KBM-7 (cell line): ENCODE data around the gene PLA2G2E.
"Not testable (repeated sequence)": the region's sequence is repeated elsewhere in the genome, so short reads cannot be mapped to it uniquely, and the experiment has no call there.

Source experiments
- DNase-seq: peaks from one replicate; pipeline ENCODE4 v3.0.0-alpha.2; 2015
- in situ Hi-C: fragments of 300-500 bp; cut with MboI; formaldehyde crosslinking; loops from 2 replicates; pipeline ENCODE4 v1.14.3; 2020; ENCODE audit warnings: low sequenced_read_pairs, low pct_unique_long_range_greater_than_20kb, mixed read lengths

PLA2G2E gene

DNA sequence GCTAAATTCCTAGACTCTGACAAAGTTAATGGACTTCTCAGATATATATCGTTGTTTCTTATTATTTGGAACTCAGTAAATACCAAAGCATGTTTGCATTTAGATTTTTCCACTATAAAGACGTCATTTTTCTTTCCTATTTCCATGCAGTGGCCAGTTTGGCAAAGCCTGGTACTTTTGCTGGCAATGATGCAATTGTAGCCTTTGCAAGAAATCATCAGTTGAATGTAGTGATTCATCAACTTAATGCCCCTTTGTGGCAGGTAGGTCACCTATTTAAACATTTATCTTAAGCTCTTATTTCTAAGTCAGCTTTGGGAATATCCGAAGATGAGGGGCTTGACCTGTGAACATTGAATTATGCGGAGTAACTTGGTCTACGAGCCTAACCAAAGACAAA is 29.2 kb downstream of the PLA2G2E start:
- in situ Hi-C loops = no loop called here
- no peak for DNase-seq

DNA sequence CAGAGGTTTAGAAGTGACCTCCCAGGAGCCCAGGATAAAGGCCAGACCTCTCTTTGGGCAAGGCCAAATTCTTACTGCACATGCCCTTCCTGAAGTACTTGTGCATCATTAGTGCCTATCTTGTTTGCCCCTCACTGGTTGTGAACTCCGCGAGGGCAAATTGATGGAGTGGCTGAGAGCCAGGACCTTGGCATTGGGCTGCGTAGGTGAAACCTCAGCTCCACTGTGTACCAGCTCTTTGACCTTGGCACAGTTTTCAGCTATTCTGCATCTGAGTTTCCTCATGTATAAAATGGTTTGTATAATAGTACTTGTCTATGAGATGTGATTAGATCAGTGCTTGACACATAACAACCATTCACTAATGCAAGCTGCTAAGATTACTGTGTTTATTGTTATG is 29.7 kb downstream of the PLA2G2E start:
- in situ Hi-C loops = no loop called here
- no peak for DNase-seq

DNA sequence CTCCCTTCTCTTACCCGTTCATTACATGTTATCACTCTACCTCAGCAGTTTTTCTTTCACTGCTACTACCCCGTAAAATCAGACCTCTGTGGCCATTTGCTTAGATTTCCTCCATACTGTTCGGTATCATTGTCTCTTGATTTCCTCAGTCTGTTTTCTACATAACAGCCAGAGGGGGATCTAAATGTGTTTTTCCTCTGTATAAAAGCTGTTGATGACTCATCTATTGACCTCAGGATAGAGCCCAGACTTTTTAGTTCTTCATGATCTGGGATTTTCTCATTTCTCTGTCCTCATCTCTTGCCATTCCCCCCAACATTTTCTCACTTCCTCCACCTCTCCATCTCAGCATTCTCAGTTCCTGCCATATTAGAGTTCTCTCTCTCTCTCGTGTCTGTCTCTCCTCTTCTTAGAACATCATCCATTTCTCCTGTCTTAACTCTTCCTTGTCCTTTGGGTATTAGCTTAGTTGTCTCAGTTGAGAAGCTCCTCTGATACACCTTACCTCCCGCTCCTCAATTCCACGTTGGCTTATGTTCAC is 30.7 kb downstream of the PLA2G2E start:
- no peak for DNase-seq
- in situ Hi-C loops = no loop called here

DNA sequence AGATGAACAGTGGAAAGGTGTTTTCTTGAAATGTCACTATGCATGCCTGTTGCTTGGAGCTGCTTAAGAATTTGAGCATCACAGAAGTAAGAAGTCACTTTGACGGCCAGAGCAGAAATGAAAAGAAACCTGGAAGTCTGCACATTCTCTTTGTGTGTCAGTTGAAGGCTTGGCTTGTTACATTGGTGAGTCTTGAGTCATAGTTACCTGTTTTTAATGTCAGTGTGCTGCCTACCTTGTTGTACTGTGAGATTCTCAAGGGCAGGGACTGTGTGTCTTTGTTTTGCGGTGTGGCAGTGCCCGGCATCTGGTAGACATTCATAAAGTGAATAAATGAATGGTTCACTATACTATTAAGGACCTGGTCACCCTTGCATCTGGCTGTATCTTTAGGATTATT is 31.3 kb downstream of the PLA2G2E start:
- in situ Hi-C loops = no loop called here
- DNase-seq = no peak

DNA sequence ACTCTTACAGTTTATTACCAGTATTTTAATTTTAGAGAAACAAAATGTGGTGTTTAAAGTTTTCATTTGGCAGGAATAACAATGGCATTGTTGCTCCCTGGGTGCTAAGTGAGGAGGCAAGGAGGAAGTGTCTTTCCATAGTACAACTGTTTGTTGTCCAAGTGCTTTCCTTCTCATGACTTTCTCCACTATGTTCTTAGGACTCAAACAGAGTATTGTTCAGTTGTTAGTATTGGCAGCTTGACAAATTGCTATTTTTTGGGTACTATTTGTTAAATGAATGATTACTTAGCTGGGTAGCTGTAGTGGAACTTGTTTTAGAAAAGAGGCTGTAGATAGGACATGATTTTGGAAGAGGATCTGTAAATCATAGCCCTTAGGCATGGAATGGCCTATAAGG is 33.8 kb downstream of the PLA2G2E start:
- no peak for DNase-seq
- in situ Hi-C loops = no loop called here

DNA sequence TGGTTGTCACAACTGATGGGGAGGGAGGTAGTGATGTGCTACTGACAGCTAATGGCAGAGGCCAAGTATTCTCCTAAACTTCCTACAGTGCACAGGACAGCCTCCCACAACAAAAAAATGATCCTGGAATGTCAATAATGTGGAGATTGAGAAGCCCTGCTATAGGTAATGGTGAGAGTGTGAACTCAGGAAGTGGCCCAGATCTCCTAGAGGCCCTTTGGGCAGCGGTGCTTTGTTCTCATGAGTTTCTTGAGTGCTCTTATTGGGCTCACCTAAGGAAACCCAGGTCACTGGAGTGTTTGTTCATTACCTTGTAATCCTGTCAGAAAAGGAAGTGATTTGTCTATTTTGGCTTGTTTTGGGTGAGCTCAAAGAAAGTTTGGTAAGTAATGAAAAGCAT is 35.3 kb downstream of the PLA2G2E start:
- in situ Hi-C loops = no loop called here
- no peak for DNase-seq

DNA sequence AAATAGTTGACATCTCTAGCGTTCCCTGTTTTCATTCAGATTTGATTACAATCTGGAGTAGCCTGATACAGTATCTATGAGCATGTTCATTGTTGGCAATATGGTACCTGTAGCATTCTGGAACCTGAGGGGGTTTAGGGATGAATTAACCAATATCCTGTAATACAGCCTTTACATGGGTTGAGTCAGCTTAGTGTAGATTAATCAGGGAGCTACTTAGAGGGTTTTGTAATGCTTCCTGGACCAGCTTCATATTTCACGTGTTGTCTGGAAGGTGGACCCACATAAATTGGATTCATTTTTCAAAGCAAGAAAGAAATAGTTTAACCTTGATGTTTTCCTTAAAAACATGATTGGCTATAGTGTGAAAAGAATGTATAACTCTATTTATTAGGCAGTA is 37.6 kb downstream of the PLA2G2E start:
- in situ Hi-C loops = no loop called here
- DNase-seq = no peak

DNA sequence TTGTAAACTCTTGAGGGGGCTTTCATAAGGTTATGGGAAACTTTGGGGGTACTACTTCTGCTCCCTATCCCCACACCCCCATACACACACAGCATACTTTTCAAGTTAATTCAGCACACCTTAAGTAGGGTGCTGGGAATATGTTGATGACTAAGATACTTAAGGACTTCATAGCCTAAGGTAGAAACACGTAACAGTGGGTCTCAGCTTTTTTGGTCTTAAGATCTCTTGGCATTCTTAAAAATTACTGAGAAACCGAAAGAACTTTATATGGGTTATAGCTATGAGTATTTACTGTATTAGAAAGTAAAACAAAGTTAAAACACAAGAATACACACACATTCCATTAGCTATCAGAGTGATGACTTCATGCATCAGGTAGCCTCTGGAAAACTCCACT is 39.1 kb downstream of the PLA2G2E start:
- in situ Hi-C loops = no loop called here
- no peak for DNase-seq

DNA sequence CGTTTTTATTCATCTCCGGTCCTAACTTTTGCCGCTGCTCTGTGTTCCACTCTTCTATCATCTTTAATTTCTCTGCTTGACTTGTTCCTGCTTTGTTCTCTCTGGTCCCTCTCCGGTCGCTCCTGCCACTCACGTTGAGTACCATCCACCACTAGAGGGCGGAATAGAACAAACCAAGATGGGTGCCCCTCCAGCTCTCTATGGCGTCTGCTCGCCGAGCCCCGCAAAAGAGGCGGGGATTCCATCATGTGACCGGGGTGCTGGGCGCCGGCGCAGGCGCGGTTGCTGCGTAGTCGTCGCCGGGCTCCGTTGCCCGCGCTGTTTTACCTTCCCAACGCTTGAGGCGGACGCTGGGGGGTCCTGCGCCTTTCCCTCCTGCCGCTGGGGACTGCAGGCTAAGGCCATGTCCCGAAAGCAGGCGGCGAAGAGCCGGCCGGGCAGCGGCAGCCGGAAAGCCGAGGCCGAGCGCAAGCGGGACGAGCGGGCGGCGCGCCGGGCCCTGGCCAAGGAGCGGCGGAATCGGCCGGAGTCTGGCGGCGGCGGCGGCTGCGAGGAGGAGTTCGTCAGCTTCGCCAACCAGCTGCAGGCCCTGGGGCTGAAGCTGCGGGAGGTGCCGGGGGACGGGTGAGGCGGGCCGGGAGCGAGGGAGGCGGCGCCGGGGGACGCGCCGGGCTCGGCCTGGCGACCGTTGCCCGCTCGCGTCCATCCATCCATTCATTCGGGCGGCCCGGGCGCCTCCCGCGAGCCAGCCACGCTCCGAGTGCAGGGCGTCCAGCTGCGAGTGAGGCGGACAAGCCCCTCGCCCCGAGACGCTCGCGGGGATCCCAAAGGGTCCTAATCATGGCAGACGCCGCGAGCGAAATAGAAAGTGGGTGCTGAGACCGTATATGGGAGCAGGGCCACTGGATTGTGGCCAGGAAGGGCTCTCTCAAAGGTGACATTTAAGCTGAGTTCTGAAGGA is 41.0 kb downstream of the PLA2G2E start, which contains the start of gene OTUD3:
Gene OTUD3 (plus strand): TSS at position 285 of the 961 bp plus-strand sequence. CDS start 119 bp downstream, at position 404.
- DNase-seq = peak; percentile 98
- in situ Hi-C loops = no loop called here

DNA sequence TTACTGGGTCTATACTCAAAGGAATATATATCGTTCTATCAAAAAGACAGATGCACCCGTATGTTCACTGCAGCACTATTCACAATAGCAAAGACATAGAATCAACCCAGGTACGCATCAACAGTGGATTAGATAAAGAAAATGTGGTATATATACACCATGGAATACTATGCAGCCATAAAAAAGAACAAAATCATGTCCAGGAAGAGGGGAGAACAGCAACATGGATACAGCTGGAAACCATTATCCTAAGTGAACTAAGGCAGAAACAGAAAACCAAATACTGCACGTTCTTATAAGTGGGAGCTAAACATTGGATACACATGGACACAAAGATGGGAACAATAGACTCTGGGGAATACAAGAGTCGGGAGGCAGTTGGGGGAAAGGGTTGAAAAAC is 42.6 kb downstream of the PLA2G2E start:
- in situ Hi-C loops, DNase-seq: not testable (repeated sequence)

DNA sequence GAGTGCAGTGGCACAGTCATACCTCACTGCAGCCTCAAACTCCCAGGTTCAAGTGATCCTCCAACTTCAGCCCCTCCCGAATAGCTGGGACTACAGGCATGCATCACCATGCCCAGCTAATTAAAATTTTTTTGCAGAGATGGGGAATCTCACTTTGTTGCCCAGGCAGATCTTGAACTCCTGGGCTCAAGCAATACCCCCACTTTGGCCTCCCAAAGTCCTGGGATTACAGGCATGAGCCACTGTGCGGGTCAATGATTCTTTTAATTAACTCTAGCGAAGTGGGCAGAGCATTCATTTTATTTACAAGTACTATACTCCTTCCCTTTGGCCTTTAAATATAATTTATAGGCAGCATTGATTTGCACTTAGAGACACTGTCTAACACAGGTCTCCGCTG is 43.8 kb downstream of the PLA2G2E start:
- in situ Hi-C loops = no loop called here
- DNase-seq = no peak

DNA sequence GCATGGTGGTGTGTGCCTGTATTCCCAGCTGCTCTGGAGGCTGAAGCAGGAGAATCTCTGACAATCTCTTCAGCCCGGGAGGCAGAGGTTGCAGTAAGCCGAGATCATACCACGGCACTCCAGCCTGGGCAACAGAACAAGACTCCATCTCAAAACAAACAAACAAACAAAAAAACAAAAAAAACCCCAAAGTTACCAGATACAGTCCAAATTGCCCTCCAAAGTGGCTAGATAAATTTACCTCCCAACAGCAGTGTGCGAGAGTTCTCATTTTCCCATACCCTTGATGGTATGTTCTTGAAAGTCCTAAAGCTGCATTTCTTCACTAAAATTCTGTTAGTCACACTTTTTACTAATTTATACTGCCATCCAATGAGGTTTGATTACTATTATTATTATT is 44.2 kb downstream of the PLA2G2E start:
- in situ Hi-C loops = no loop called here

DNA sequence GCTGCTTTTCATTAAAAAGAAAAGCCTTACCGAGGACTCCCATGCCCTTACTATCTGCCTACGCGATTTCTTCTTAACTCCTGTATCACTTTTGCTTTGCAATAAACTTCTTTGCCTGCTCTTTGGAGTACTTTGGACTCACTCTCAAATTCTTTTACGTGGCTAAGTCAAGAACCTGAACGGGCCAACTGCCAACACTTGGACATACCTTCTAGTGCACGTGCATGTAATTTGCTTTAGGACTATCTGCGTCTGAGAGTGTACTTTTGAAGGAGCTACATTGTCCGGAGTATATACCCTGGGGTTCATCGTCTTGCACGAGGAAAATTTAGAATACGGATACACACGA is 44.8 kb downstream of the PLA2G2E start:
- in situ Hi-C loops = no loop called here
- DNase-seq = no peak

More for the DNA sequence above, 44.2 kb downstream of the PLA2G2E start:
- DNase-seq = no peak

DNA sequence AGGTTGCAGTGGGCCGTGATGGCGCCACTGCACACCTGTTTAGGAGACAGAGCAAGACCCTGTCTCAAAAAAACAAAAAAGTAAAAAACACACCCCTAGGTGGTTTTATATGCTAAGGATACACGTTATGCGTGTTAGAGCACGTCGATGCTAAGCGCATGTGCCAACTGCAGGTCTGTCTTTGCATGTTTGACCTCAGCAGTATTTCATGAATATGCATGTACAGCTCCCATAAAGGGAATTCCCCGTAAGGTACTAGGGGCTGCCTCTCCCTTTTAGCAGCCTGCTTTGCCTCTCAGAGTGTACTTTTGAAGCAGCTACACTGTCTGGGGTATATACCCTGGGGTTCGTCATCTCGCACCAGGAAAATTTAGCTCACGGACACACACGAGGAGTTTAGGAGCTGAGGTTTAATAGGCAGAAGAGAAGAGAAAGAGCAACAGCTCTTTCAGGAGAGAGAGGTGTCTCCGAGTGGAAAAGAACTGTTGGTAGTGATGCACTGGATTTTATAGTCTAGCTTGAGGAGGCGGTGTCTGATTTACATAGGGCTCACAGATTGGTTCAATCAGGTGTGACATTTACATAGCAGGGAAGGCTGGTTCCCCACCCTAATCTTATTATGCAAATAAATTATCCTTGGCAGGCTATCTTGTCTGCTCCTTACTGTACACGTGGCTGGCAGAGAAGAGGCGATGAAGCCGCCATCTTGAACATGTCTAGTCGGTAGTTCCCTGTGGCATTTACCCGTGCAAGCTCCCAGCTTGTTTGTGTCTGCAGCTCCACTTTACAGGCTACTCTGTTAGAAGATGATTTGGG is 45.4 kb downstream of the PLA2G2E start:
- in situ Hi-C loops = no loop called here
- no peak for DNase-seq

DNA sequence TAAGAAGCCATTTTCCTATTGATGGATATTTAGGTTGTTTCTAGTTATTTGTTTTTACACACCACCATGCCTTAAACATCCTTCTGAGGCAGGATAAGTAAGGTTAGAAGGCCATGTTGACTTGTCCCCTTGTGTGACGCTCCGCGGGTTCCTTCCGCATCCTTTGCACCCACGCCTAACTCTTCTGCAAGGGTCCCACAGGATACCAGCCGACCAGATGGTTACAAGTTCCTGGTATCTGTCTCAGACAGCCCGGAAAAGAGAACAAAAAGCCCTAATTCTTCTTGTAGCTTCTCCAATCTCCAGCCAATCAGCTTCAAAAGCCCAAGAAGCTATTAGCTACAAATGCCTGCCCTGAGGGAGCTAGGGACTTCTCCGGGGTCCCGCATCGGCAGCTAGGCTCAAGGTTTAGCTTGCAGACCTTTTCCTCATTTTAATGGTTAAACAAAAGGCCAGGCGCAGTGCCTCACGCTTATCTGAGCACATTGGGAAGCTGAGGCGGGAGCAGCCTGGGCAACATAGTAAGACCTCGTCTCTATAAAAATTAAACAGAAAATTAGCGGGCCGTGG is 46.2 kb downstream of the PLA2G2E start:
- DNase-seq = peak; percentile 18
- in situ Hi-C loops = no loop called here

DNA sequence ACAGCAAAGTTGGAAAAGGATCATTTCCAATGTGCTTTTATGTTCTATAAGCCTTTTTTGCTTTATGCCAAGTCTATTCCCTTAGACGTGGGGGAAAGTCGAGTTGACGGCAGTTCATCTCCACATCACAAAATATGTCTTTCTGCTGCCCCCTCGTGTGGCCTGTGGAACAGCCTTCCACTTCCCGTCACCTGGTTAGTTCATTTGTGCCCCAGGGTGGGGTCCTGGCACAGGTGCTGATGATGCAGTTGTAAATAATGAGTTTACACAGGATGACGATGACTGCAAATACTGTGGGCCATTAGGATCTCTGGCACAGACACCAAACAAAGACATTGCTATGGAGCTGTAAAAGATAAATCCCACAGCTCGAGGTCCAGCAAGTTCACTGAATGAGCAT is 51.2 kb downstream of the PLA2G2E start:
- DNase-seq = no peak
- in situ Hi-C loops = no loop called here
